ENCODE measurements around the gene DLG2. TPM values are rescaled to one million over a fixed set of nuclear protein-coding genes. Genes with fewer than 3 reads are reported as not detected.

DLG2 gene
- total RNA-seq, 1 experiment from 2014 or later: 0.86 TPM

DNA sequence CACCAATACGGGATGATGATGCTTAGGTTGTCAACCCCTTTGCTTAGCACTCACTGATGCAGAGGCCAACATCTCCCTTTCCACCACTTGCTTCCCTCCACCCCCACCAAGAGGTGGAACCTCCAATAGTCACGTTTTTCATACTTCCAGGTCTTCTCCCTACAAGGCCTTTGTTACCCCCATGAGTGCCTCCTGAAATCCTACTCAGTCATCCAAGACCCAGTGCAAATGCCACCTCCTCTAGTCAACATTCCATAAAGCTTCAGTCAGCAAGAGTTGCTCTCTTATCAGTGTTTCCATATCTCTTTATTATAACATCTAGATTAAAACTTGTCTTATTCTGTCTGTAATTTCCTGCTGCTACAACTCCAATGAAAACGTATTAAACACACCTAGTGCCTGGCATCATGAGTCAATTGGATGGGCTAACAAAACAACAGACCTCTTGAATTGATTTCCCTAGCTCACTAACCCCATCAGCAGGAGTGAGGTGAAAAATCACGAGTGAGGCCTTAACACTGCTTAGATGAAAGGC is 1970.3 kb downstream of the DLG2 start:
- no peak for DNase-seq (ENCODE audit: low spot score)

- DNase-seq (ENCODE audit: low spot score): no peak
These were observed 1971.2 kb downstream of the DLG2 start for GRCh38 chr11:83655976-83656375.

- DNase-seq (ENCODE audit: low spot score): no peak
These were observed 1977.7 kb downstream of the DLG2 start for GRCh38 chr11:83649528-83649855.

GRCh38 chr11:83648610-83649527 is 1978.3 kb downstream of the DLG2 start:
- DNase-seq (ENCODE audit: low spot score): no peak

GRCh38 chr11:83645561-83645960 is 1981.6 kb downstream of the DLG2 start:
- no peak for DNase-seq (ENCODE audit: low spot score)

DNA sequence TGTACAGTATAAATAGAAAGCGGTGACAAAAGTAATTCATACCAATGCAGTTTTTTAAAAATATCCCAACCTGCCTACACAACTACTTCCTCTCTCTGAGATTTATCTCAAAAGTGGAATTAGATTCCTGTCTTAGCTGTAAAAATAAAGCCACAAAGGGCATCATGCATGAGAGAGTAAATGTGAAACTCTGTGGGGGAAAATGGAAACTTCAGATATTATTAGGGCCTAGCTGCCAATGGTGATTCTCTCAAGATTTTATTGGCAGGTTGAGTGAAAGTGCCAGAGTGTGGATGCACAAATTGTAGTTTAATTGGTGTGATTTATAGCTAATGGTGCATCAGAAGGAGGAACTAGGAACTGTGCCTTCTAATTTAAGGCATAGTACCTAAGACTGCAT is 1984.0 kb downstream of the DLG2 start:
- no peak for DNase-seq (ENCODE audit: low spot score)

DNA sequence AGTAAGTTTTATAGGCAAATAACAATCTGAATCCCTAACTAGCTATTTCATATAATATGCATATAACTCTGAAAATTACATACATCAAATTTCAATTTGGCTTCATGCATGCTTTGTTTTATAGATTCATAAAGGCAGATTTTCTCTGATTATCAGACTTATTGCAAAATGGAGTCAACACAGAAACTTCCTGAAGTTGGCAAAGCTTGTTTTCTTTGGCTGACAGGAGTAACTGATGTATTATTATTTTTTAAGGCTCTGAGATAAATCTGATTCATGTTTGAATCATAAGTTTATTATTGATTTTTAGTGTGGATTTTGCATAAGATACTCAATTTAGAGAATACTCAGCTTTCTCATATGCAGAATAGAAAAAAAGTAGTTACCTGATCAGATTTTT is 1984.6 kb downstream of the DLG2 start:
- DNase-seq (ENCODE audit: low spot score): no peak

DNA sequence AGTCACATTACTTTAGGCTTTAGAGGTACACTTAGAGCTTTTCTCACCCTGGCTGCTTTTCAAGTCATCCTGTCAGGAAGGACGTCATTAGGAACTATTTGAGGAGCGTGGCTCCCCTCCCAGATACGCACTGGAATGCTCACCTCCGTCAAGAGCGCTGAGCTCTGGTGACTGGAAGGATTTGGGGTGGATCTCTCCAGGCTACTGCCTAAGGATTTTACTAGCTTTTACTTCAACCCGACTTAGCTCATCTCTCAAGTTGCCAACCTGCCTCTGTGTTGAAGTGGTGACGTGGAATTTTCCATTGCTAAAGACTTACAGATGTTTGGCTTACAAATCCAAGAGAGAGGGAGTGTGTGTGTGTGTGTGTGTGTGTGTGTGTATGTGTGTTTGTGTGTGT is 1985.6 kb downstream of the DLG2 start:
- DNase-seq (ENCODE audit: low spot score): no peak

- no peak for DNase-seq (ENCODE audit: low spot score)
These were observed 1987.0 kb downstream of the DLG2 start for GRCh38 chr11:83639995-83640758.

- no peak for DNase-seq (ENCODE audit: low spot score)
These were observed 1992.0 kb downstream of the DLG2 start for GRCh38 chr11:83635166-83635565.

- DNase-seq (ENCODE audit: low spot score): no peak
These were observed 1996.9 kb downstream of the DLG2 start for GRCh38 chr11:83630211-83630610.

DNA sequence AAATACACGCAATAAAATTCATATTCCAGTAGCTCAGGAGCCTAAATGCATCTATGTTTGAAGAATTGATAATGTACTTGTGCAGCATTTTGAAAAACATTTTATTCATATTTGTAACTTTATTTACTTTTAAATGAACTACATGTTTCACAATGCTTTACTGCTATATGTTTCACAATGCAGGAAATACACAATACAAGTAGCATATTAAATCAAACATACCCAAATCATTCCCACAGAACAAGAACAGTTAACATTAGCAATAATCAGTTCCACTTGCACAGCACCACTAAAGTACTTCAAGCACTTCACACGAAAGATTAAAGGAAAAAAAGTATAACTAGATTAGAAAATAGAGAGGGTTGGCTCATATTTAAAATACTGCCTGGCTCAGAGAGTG is 1997.4 kb downstream of the DLG2 start:
- DNase-seq (ENCODE audit: low spot score): no peak

DNA sequence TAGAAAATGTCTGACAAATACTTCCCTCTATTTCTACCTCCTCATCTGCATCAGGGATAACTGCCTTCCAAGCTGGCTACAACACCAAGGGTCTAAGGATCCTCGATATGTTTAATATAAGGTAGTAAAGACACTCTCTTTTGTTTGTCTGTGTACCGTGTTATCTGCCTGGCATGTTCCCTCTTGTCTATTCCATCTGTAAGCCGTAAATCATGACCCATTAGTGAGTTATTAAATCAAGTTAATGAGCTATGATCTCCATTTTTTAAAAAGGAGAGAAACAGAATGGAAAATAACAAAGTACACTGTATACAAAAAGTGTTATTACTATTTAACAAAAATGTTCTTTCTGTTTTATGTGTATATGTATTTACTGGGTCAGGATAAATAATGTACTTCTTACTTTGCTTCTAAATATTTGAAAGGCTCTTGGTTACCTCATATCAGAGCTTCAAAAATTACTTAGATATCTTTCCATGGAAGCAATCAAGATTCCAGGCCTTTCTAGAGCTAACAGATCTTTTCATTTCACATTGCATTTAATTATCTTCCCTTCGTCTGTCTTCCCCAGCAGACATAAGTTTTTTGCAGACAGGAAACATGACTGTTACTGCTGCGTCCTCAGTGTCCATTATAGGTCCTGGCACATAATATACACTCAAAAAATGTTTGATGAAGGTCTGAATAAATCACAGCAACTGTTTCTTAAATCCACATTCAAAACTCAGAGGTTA is 1998.4 kb downstream of the DLG2 start:
- no peak for DNase-seq (ENCODE audit: low spot score)

DNA sequence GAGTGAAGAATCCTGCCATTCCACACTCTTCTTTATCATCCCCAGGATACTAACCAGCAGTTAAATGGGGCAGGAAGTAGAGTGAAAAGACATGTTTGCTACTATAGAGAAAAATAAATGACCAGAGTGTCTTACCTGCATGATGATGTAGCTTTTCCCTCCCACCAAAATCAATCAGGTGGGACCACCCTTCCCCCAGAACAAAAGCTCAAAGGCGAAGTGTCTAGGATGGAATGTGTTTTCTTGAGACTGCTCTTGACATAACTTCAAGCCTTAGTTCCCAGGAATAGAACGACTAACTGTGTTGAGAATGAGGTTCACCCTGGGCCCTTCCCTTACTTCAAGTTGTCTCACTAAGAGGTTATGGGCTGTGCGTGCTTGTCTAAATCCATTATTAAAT is 2001.8 kb downstream of the DLG2 start:
- DNase-seq (ENCODE audit: low spot score): no peak

DNA sequence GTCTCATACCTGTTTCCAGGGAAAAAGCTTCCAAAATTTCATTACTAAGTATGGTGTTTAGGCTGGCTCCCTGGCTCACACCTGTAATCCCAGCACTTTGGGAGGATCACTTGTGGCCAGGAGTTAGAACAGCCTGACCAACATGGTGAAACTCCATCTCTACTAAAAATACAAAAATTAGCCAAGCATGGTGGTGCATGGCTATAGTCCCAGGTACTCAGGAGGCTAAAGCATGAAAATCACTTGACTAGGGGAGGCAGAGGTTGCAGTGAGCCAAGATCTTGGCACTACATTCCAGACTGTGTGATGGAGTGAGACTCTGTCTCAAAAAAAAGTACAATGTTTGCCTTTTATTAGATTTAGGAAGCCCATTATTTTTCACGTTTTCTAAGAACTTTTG is 2009.5 kb downstream of the DLG2 start:
- no peak for DNase-seq (ENCODE audit: low spot score)

DNA sequence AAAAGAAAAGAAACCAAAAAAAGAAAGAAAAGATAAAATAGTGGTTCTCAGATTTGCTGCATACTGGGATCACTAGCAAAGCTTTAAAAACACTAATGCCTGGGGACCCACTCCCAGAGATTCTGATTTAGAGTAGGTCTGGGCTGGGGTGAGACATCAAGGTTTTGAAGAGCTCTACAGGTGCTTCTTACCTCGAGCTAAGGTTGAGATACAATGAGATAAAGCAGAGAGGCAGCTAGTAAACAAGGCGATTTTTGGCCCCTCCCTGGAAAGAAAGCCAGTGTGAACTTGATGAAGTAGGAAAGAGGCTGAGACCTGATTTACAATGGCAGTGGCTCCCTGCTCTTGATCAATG is 2013.4 kb downstream of the DLG2 start:
- DNase-seq (ENCODE audit: low spot score): no peak

DNA sequence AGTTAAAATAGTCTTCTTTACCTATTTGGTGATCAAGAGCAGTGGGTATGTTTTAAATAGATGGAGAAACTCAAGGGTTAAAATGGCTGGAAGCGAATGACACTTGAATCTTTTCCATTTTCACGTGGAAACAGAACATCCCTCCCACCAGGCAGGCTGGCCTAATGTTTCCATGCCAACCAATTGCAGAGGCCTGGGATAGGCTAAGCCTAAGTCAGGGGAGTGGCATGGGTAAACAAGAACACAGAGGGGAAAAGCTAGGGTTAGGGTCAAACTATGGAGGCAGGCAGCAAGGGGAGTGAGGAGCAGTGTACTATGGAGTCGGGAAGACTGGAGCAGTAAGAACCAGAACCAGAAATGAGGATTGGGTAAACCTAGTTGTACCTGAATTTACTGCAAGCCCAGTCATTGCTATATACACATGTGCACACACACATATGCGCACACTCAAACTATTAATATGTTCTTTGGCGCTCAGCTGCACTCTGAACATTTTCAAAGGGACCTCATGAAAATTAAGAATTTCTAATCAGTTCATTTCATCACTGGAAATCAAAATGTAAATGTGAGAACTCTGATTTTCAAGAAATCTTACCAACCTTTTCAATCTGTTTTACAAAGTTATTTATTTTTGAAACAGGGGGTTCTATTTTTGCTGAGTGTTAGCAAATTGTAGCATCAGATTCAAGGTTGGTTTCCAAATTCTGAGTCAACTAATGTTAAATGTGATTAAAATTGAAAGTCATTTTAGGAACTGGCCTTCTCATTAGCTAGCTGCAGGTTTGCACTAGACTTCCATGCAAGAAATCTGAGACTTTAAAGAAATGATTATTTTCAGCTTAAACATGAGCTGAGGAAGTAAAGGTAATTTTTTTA is 2014.0 kb downstream of the DLG2 start:
- no peak for DNase-seq (ENCODE audit: low spot score)

DNA sequence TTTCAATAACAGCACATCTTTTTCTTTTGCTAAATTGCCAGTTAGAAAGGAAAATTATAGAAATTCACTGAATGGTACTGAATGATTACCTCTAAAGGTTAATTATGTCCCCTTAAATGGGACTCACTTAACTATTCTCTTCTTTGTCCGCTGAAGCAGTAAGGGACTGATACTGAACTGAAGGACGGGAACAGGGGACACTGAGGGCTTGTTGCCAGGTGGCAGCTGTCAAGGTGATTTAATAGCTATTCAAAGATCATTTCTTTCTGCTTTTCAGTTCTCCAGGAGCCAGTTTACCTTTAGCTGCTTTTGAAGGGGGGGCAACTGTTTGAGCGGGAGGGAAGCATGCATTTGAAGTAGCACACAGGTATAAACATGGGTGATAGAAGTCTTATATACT is 2015.5 kb downstream of the DLG2 start:
- DNase-seq (ENCODE audit: low spot score): no peak

DNA sequence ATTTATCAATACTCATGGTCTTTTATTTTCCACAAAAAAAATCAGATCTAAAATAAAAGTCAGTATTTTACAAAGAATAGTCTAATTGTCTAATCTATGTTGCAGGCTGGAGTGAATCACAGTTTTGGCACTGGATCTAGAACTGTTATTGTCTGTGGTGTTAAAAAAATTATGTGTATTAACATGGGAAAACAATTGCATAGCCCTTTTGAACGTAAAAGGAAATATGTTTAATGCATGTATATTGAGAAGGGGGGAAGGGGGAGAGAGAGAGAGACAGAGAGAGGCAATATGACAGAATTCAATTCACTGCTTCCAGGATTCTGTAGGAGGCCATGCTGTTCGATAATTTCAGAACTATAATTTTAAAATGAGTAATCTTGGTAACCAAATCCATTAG is 2016.1 kb downstream of the DLG2 start:
- DNase-seq (ENCODE audit: low spot score): no peak

DNA sequence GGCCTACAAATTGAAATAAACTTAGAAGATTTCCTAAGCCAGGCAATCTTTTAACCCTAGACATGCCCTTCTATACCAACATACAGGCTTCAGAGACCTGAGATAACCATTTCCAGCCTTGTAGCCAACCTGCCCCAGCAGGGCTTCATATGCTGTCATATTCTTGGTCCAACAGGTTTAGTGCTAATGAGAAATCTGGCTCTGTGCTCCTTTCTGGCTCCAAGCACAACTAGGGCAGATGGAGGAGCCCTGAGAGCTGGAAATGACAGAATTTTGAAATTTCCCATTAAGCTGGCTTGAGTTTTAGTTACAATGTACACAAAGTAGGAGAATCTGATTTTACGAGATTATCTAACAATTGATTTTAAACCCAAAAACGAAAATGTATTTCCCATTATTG is 2018.0 kb downstream of the DLG2 start:
- DNase-seq (ENCODE audit: low spot score): no peak

GRCh38 chr11:83608571-83608970 is 2018.6 kb downstream of the DLG2 start:
- DNase-seq (ENCODE audit: low spot score): no peak
